Right lobe of liver (tissue), 6 donors: ENCODE results near the gene WDR82. TPM values are rescaled to one million over a fixed set of nuclear protein-coding genes. Genes with fewer than 3 reads are reported as not detected.

Experiments used
- ATAC-seq, 4 donors: fragments of 200-7000 bp; cut with Tn5 transposase; one replicate each; pipeline ENCODE4 v1.9.1; 2020; ENCODE audit warnings: mild to moderate bottlenecking in 4 of 4, moderate library complexity in 4 of 4
- DNase-seq, 3 donors: peaks; one replicate each; pipeline ENCODE4 v3.0.0-alpha.2; 2020
- H3K27ac ChIP-seq, 3 donors: fragments of 200-600 bp; one replicate each; pipeline ENCODE4 v1.8.0; 2022
- H3K27me3 ChIP-seq, 2 donors: fragments of 200-600 bp; one replicate each; pipeline ENCODE4 v1.8.0; 2022
- H3K36me3 ChIP-seq, 4 donors: fragments of 200-600 bp; sonication (generic) in 1 of 4; one replicate each; pipeline versions ENCODE4 v1.5.1 to v1.8.0; 2017 to 2022; ENCODE audit warnings: control low read depth in 1 of 4
- H3K4me1 ChIP-seq, 4 donors: fragments of 200-600 bp; sonication (generic) in 1 of 4; one replicate each; pipeline versions ENCODE4 v1.5.1 to v1.8.0; 2017 to 2022; ENCODE audit warnings: control low read depth in 1 of 4
- H3K4me3 ChIP-seq, 3 donors: fragments of 200-600 bp; one replicate each; pipeline ENCODE4 v1.8.0; 2022
- H3K9me3 ChIP-seq, 4 donors: fragments of 200-600 bp; sonication (generic) in 1 of 4; one replicate each; pipeline versions ENCODE4 v1.5.1 to v1.8.0; 2017 to 2022; ENCODE audit warnings: control low read depth in 1 of 4
- POLR2A ChIP-seq: fragments of 450-650 bp; IDR thresholded peaks from one replicate; pipeline ENCODE4 v1.6.1; 2017; ENCODE audit warnings: antibody characterized with exemption, mild to moderate bottlenecking
- WGBS: methylation state at CpG from one replicate; pipeline ENCODE4 v1.1.6; 2018; ENCODE audit warnings: low coverage, low lambda C conversion rate; ENCODE audit not compliant: insufficient coverage; ENCODE audit errors: missing lambda C conversion rate; 5-methylcytosine and 5-hydroxymethylcytosine counted together
- intact Hi-C, 2 donors: fragments of 100-400 bp; cut with DNase I; formaldehyde crosslinking; loops; one replicate each; pipeline versions ENCODE4 v1.11.2 to v1.14.1; 2022
- total RNA-seq, 6 experiments: library from RNA; depleted of rRNA in 2 of 6; stranded (reverse); fragments of >200 nt in 2 of 6; fragmentation: NEBNext Ultra II Directional in 3 of 6; extraction: Animal tissue kit (Norgen Biotek cat#: 25700) in 3 of 6; gene quantifications; one replicate each; pipeline versions ENCODE4 v1.1.0 to v1.2.4, GENCODE V29; 2016 to 2023
- TF ChIP-seq, protein P1 (sequence below), 4 donors: fragments of 200-600 bp in 3 of 4; fragments of 450-650 bp in 1 of 4; IDR thresholded peaks; one replicate each; pipeline versions ENCODE4 v1.5.1 to v1.8.0; 2016 to 2022; ENCODE audit warnings: antibody characterized with exemption in 4 of 4, mild to moderate bottlenecking in 2 of 4
- donor health status: DM: no; HTN: yes; CAD: no.
- donor health status: DM: no; HTN: no; CAD: no.
- donor health status: DM: no; HTN: no; CAD: no.
- donor health status: DM: no; HTN: yes; CAD: no.
- donor health status: DM: no; HTN: yes; CAD: no.

WDR82 gene
- total RNA-seq, 6 experiments from 2014 or later, result 14.1 to 25.2 (median 20.7) TPM

DNA sequence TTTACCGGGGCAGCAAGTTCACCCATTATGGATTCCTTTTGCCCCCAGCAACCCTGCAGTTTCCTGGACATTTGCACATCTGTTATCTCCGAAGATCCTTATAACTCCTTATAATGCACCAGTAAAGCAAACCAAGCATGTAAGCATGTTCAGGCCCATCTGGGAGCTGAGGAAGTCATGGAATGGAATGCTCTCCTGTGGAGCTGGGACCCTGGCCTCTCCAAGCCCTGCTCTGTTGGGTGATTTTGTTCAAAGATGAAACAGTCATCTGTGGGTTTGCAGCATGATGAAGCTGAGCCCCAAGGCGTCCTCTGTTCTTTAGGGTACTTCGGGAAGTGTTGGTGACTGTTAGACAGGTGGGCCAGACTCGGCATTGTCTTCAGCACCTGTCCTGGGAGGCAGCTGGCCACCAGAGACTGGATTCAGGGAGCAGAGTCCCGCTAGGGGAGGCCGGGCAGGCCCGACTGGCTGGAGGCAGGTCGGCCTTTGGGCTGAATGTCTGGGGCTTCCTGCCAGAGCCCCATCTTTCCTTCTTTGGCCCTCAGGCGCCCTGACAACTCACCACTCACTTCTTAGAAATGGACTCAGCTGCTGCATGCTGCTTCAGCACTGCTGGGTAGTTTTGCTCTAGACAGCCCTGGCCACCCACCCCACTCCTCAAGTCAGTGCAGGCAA, 41.6 kb upstream of the WDR82 start:
- 60% methylated on average over 1 of the region's 10 CpGs for WGBS
- intact Hi-C loops, result no loop called here
- Histone ChIP-seq H3K27ac (no peak overlapping the region), H3K4me3 (no peak overlapping the region), H3K36me3 (no peaks in the 10 kb centered on the region), H3K27me3 (no peaks in the 10 kb centered on the region), H3K4me1 (peaks cover 0 to 12% (median 5%) of the 10 kb centered on the region in 4 donors), H3K9me3 (no peaks in the 10 kb centered on the region)
- no peak for DNase-seq
- TF ChIP-seq, protein P1, sequence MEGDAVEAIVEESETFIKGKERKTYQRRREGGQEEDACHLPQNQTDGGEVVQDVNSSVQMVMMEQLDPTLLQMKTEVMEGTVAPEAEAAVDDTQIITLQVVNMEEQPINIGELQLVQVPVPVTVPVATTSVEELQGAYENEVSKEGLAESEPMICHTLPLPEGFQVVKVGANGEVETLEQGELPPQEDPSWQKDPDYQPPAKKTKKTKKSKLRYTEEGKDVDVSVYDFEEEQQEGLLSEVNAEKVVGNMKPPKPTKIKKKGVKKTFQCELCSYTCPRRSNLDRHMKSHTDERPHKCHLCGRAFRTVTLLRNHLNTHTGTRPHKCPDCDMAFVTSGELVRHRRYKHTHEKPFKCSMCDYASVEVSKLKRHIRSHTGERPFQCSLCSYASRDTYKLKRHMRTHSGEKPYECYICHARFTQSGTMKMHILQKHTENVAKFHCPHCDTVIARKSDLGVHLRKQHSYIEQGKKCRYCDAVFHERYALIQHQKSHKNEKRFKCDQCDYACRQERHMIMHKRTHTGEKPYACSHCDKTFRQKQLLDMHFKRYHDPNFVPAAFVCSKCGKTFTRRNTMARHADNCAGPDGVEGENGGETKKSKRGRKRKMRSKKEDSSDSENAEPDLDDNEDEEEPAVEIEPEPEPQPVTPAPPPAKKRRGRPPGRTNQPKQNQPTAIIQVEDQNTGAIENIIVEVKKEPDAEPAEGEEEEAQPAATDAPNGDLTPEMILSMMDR (IDR thresholded peaks at IDR 0.05), result no peak
- TF ChIP-seq POLR2A, result no peak
- ATAC-seq, result no peak

DNA sequence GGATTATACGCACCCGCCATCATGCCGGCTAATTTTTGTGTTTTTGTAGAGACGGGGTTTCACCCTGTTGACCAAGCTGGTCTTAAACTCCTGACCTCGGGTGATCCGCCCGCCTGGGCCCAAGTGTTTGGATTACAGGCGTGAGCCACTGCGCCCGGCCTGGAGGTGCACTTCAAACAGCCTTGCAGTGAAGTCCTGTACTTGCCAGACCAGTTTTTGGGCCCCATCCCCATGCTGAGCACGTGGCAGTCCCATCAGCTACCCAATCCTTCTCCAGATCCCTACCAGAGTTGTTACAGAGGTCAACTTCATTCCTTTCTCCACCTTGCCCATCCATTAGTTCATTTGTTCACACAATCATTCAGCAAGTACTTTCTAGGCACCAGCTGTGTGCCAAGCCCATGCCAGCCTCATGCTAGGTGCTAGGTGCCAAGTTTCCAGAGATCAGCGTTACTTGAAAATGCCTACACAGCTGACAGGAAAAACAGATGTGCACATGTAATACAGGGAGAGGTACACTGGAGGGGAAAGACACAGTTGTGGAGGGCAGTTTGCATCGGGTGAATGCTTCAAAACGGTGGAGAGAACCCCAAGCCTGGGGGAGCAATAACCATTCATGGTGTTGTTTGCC, 39.9 kb upstream of the WDR82 start:
- DNase-seq (peak in 1 of 3 donors; percentile 40), ATAC-seq (no peak)
- Histone ChIP-seq H3K4me3 (no peak overlapping the region), H3K36me3 (no peaks in the 10 kb centered on the region), H3K9me3 (no peaks in the 10 kb centered on the region), H3K4me1 (no peaks in the 10 kb centered on the region), H3K27me3 (no peaks in the 10 kb centered on the region), H3K27ac (no peak overlapping the region)
- WGBS, result 82% methylated on average over 7 of the region's 14 CpGs
- no peak for TF ChIP-seq POLR2A
- TF ChIP-seq, protein P1 (IDR thresholded peaks at IDR 0.05), result no peak
- intact Hi-C loops, result no loop called here

DNA sequence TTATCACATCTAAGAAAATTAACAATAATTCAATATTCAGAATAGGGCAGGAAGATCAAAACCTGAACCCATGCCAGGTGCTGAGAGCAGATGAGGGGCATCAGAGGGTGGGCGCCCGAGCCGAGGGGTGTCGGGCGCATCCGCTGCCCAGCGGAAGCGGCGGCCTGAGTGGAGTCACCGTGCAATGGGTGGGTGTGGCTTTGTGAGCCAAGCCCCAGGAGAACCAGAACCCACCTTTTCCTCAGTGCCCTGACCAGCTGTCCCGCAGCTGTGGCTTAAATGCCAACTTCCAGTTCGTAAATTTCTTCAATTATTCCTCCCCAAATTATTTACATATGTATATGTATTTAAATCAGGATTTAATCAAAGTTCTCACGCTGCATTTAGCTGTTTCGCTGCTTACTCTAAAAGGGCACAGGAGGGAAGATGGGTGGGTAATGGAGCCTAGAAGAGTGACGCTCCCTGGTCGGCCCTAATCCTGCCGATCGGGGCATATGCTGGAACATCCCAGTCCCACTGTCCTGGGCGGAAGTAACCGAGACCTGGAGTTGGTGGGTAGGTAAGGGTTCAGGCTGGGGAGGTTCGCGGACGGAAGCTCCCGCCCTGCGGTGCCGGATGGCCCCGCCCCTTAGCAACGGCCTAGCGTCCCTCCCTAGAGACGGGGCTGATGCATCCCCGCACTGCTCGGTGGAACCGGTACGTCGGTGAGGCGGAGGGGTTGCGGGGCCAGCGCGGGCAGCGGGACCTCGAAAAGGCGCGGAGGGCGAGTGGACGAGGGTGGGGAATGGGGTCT, 39.0 kb upstream of the WDR82 start:
- Histone ChIP-seq H3K27me3 (no peaks in the 10 kb centered on the region), H3K27ac (no peak overlapping the region), H3K9me3 (no peaks in the 10 kb centered on the region), H3K4me3 (no peak overlapping the region), H3K36me3 (no peaks in the 10 kb centered on the region), H3K4me1 (no peaks in the 10 kb centered on the region)
- intact Hi-C loops, result no loop called here
- peak; percentile 39 to 61 (median 51) for DNase-seq
- ATAC-seq, result peak; percentile 49 to 63 (median 50)
- TF ChIP-seq, protein P1 (IDR thresholded peaks at IDR 0.05), result no peak
- no peak for TF ChIP-seq POLR2A
- WGBS, result 61% methylated on average over 27 of the region's 45 CpGs

DNA sequence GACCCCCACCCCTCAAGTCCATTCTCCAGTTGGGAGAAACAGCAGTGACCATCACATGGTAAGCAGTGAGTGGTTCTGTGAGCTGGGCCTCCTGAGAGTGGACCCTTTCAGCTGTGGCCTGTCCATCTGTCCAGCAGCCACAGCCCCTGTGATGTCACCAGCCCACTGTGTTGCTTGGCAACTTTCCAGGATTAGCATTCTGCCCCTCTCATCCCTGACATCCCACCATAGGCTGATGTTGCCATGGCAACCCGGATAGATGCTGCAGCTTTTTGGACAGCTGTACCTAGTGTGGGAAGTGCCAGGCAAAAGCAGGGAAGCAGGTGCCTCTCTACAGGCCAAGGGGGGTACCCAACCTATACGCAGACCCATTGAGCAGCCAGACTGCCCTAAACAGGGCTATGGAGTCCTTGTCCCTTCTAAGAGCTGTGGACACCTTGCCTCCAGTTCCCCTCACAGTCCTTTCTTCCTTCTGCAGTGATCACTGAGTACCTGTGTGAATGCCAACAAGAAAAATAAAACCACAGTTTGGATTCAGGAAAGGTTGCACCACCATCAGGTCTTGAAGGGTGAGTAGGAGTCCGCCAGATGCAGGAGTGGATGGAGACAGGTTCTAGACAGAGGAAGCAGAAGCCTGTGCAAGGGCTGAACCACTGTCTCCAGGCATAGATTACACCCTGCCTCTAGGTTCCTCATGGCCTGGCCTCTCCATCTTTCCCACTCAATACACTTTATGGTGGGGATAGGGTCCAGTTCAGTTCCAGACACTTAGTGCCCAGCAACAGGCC, 37.7 kb upstream of the WDR82 start, which contains the start of gene DNAH1:
TSS of gene DNAH1 (plus strand) at position 343 of the 788 bp plus-strand sequence. CDS start 6,124 bp downstream, outside the sequence.
- ATAC-seq (no peak), DNase-seq (peak in 1 of 3 donors; percentile 16)
- Histone ChIP-seq H3K36me3 (no peaks in the 10 kb centered on the region), H3K27ac (no peak within 1 kb of the TSS), H3K4me3 (no peak within 1 kb of the TSS), H3K4me1 (no peaks in the 10 kb centered on the region), H3K9me3 (no peaks in the 10 kb centered on the region), H3K27me3 (no peaks in the 10 kb centered on the region)
- TF ChIP-seq, protein P1 (IDR thresholded peaks at IDR 0.05), result no peak
- no peak for TF ChIP-seq POLR2A
- intact Hi-C loops, result no loop called here
- WGBS, result no CpG with 5 or more reads among the region's 3 CpGs
